Mesenteric fat pad (tissue), 1 donor: ENCODE data around the gene PRM3. TPM values are rescaled to one million over a fixed set of nuclear protein-coding genes. Genes with fewer than 3 reads are reported as not detected.
A peak's percentile ranks its signal among the peaks of the same experiment; 100 is the strongest.

Experiments
- DNase-seq: peaks from one replicate; pipeline ENCODE4 v3.0.0-alpha.2; 2020; ENCODE audit warnings: low spot score
- total RNA-seq: library from RNA; stranded (reverse); fragmentation: NEBNext Ultra II Directional; extraction: Animal tissue kit (Norgen Biotek cat#: 25700); gene quantifications from one replicate; pipeline ENCODE4 v1.2.1, GENCODE V29; 2021
- donor health status: DM: yes; HTN: yes; CAD: no.

The PRM3 gene
- total RNA-seq, 1 donor from 2014 or later: not detected

DNA sequence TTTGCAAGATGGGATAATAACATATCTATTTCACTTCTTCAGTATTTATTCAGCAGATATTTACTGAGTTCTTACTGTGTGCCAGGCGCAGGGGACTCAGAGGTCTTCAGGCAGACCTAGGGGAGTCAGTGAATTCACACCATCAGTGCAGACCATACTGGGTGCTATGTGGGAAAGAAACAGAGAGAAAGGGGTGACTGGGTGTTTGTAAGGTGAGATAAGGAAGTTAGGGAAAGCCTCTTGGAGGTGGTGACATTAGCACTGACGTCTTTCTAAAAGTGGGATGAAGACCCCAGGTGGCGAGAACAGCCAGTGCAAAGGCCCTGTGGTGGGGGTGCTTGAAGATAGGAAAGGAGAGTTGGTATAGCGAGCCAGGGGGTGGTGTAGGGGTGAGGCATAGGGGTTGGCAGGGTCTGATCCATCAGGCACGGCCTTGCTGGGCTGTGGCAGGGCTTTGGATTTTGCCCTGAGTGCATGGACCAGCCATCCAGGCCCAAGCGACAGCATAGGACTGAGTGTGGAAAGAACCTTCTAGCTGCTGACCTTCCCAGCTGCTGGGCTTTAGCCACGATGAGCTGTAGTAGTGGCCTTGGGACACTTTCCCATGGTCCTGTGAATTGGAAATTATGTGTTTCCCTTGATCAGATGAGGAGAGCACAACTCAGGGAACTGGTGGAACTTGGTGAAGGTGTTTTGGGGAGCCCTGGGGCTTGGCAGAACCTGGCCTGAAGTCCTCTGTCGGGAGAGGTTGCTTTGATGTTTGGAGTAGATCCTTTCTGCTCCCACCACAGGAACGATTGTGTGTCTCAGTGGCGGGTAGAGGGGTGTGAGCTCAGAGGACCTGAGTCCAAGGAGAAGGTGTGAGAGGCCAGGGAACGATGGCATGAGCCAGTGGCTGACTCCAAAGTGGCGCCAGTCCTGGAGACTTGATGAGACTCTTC is 13.5 kb downstream of the PRM3 start:
- no peak for DNase-seq

DNA sequence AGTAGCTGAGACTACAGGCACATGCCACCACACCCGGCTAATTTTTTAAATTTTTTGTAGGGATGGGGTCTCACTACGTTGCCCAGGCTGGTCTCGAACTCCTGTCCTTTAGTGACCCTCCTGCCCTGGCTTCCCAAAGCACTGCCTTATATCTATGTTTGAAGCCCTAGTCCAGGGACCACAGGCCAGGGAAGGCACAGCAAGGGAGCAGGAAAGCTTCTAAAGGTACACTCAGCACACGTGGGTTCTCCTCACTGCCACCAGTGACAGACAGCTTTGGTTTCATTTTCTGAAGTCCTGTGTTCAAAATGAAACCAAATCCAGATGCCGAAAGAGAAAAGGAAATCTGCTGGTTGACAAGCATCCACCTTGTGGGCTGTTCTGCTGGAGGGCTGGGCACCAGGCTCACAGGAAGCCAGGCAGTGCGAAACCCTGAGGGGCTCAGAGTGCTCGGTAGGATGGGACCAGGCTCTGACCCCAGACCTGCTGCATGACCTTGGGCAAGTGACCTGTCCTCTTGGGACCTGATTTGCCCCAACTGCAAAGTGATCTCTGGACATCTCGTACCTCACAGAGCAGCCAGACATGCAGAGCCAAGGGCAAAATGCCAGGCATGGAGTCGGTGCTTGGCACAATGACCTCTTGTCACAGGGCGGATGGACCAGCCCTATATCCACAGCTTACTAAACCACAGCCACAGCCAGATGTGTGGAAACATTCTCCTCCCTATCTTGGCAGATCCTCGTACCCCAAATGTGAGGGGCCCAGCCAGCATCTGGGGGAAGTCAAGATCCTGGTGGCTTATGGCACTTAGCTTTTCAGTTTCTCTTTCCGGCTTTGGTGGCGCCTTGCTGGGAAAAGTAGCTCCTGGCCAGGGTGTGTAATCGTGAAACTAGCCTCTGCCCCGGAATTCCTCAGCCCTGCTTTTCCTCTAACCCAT is 14.6 kb downstream of the PRM3 start:
- no peak for DNase-seq

DNA sequence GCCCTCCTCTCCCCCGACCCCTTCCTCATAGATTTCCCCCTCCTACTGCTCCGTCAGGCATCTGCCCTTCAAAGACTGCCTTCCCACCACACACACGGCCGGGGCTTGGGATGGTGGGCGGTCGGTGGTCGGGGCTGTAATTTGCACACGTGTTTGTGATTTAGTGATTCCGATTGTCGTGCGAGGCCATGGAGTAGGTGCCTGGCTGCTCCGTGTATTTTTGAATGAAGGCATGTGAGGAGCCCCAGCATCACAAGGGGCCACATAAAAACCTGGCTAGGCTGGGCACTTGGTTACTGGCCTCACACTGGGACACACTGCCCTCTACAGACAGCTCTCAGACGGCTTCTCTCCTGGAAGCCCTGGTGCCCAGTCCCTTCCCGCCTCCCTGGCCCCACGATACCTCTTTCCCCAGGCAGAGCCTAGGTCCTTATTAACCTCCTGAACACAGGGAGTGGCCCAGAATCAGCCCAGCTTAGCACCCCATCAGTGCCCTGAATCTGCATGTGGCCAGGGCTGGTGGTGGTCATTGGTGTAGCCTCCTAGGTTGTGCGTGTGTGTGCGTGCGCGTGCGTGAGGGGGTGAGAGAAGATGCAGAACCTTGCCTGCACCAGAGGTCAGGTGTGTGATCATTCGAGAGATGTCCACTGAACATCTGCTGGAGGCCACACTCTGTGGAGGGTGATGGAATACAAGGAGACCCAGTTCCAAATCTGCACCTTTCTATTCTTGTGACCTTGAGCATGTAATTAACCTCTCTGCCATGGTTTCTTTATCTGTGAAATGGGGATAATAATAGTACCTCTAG is 16.1 kb downstream of the PRM3 start:
- DNase-seq: no peak

DNA sequence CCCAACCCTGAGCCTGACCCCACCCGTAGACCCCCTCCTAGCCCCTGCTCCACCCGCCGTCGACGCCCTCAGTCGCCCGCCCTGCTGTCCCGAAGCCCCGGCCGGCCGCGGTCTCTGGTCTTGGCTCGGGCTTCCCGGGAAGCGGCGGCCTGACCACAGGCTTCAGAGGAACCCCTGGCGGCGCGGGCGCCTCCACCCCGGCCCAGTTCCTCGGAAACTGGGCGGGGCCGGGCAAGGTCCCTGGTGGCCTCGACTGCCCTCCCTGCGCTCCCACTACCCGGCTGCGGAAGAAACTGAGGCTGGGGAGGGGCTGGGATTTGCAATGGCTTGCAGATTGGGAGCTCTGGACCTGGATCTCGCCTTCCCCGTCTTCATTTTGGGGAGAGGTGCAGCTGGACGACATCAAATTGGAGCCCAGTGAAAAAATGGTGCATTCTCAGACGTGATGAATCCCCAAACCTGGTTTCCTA is 16.7 kb downstream of the PRM3 start:
- no peak for DNase-seq

DNA sequence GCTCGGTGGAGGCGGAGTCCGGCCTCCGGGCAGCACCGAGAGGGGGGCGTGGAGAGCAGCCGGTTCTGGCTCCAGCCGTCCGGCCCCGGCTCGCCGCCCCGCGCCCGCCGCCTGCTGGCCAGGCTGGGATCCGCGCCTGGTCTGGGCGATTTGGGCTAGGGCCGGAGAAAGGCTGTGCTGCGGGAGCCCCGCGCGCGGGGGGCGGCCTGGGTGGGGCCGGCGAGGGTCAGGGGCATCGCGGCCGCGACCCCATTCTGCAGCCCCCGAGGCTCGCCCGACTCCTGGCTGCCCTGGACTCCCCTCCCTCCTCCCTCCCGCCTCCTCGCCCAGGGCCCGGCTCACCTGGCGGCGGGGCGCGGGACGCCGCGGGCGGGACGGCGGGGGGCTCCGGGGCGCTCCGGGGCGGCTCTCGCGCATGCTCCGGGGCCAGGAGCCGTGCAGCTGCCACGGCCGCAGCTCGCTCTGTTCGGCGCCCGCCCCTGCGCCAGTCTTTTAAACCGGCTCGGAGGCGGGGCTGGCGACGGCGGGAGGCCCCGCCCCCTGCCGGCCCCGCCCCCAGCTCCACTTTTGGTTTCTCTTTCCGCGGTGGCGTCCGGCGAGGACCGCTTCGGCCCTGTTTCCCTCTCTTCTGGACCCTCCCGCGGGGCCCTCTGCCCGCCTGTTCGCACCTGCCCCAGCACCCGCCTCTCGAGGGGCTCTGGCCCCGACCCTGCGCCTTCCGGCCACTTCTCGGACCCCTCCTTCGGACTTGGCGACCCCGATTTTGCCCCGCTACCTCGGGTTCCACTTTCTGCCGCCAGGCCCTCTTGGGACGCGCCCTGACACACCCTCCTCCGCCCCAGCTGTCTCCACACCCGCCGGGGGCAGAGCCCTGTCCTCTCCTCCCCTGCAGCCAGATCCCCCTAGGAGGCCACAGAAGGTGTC is 17.4 kb downstream of the PRM3 start, which contains the start of gene SOCS1:
TSS of gene SOCS1 (minus strand) at position 468 of the 924 bp plus-strand sequence. CDS start 726 bp downstream, outside the sequence.
- peak; percentile 96 for DNase-seq

DNA sequence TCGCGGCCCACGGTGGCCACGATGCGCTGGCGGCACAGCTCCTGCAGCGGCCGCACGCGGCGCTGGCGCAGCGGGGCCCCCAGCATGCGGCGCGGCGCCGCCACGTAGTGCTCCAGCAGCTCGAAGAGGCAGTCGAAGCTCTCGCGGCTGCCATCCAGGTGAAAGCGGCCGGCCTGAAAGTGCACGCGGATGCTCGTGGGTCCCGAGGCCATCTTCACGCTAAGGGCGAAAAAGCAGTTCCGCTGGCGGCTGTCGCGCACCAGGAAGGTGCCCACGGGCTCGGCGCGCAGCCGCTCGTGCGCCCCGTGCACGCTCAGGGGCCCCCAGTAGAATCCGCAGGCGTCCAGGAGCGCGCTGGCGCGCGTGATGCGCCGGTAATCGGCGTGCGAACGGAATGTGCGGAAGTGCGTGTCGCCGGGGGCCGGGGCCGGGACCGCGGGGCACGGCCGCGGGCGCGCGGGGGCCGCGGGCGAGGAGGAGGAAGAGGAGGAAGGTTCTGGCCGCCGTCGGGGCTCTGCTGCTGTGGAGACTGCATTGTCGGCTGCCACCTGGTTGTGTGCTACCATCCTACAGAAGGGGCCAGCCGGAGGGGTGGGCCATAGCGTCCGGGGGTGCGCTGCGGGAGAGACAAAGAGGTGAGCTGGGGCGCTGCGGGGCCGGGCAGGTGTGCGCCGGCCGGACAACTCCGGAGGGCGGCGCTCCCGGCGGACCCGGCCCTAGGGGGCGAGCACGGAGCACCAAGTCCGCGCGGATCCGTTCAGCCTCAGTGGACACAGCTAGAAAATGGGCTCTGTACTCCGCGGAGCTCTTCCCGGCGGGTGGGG is 18.3 kb downstream of the PRM3 start:
- no peak for DNase-seq

DNA sequence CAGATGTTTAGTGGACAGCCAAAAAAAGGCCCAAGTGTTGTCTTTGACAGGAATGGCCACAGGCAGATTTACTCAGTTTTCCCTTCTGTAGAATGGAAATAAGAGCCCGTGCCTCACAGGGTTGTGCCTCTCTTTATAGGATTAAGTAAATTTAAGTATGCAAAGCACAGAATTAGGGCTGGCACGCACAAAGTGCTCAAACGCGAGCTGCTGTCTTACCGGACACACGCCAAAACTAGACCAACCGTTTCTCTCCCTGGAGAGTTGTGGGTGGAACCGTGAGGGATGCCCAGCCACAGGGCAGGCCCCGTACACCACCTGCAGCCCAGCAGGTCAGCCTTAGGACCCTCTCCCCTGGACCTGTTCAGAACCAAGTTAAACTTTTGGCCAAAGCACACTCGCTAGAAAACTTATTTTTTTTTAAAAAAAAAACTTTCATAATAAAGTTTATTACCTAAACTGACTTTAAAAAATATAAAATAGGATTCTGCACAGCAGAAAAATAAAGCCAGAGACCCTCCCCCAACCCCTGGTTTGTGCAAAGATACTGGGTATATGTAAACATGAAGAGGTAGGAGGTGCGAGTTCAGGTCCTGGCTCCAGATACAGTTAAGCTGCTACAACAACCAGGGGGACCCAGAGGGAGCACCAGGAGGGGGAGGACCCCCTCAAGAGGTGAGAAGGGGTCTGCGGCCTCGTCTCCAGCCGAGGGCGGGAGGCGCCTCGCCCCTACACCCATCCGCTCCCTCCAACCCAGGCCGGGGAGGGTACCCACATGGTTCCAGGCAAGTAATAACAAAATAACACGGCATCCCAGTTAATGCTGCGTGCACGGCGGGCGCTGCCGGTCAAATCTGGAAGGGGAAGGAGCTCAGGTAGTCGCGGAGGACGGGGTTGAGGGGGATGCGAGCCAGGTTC is 19.2 kb downstream of the PRM3 start:
- no peak for DNase-seq

DNA sequence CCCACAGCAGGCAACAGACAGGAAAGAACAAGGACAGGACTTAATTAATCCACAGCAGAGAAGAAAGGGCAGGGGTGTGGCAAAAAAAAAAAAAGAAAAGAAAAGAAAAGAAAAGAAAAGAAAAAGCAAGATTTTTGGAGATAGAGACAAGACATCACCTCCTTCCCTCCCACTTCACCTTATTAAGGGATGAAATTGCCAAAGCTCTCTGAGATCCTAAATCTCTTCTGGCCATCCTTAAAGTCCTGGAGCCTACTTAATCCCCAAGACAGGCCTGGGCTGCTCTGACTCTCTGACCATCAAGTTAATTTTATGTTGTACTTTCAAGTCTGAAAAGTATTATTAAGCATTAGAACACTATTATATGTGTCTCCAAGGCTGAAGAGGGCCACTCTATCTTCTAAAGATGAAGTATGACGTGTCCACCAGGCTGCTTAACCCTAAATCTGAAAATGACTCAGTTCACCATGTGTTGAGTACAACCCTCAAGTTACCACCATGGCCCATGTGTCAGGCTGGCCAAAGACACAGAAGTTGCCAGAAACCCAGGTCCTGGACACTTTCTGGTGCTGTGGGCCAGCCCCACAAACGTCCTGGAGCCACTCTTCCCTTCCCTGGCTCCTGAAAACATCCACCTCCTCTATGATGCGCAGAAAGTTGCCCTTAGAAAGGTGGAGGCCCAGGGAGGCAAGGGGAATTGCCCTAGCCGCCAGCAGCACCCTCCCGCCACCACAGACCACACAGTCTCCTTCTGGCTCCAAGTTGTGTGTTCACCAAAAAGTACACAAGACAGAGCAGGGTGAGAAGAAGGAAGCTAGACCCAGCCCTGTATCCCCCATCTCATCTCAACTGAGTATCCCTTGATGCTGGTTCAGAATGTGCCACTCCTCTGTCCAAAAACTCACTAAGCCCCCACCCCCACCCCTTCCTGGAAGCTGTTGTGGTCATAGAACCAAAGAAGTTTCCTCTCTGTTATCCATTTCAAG is 20.1 kb downstream of the PRM3 start:
- no peak for DNase-seq

DNA sequence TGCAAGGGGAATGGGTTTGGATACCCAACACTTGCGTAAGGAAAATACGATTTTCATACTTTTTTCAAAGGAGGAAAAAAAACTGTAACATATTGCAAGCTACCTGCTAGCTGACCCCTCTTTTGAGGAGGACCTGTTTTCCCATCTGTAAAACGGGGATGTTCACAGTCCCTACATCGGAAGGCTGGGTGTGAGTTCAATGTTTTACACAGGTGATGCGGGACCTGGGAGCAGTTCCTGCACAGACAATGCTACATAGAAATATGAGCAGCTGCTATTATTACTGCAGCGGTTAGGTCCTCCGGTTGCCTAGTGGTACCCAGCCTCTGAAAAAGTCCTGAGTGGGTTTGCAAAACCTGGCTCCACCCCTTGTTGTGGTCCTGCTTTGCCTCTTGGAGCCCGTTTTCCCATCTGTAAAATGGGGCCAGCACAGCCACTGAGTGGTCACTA is 20.9 kb downstream of the PRM3 start:
- no peak for DNase-seq

DNA sequence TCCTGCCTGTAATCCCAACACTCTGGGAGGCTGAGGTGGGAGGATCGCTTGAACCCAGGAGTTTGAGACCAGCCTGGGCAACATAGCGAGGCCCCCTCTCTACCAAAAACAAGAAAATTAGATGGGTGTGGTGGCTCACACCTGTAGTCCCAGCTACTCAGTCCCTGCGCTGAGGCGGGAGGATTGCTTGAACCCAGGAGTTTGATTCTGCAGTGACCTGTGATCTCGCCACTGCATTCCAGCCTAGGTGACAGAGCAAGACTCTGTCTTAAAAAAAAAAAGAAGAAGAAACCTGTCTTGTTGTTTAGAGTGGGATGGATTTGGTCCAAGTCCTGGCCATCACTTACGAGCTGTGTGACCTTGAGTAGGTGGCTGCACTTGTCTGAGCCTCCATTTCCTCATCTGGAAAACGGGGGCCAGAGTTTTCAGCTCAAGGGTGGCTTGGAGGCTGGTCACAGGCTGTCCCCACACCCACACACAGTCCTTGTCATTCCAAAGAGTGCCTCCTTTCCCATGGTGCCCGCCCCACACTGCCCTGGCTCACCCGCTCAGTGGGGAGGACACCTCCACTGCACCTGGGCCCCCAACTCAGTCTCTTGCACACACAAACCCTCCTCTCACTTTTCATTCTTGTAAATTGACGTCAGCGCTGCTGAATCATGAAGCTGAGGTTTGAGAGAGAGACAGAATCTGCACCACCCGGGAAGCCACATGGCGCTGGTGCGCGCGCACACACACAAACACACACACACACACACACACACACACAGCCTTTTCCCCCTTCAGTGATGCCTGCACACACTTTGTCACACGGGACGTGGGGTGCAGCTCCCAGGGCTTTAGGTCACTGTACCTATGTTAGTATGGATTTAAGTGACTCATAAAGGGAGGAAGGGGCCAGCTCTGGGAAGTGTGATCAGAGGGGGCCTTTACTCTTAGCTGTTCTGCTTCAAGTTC is 21.6 kb downstream of the PRM3 start:
- DNase-seq: no peak

DNA sequence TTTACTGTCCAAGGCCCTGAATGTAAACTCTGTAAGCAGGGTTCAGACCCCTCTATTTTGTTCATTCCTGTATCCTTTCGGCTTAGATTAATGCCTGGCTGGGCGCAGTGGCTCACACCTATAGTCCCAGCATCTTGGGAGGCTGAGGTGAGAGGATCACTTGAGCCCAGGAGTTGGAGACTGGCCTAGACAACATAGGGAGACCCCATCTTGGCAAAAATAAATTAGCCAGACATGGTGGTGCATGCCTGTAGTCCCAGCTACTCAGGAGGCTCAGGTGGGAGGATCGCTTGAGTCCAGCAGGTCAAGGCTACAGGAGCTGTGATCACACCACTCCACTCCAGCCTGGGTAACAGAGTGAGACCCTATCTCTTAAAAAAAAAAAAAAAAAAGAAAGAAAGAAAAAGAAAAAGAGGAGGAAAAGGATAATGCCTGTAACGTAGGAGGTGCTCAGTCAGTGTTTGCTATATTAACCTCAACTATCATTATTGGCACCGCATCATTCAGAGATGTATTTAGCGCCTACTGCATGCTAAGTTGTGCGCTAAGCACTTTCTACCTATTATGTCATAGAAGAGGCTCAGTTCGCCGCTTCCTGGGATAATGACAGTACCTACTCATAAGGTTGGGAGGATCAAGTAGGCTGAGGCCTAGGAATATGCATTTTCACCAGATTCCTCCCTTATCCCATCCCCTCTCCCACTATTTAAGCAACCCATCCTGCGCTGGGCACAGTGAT is 22.5 kb downstream of the PRM3 start:
- no peak for DNase-seq

DNA sequence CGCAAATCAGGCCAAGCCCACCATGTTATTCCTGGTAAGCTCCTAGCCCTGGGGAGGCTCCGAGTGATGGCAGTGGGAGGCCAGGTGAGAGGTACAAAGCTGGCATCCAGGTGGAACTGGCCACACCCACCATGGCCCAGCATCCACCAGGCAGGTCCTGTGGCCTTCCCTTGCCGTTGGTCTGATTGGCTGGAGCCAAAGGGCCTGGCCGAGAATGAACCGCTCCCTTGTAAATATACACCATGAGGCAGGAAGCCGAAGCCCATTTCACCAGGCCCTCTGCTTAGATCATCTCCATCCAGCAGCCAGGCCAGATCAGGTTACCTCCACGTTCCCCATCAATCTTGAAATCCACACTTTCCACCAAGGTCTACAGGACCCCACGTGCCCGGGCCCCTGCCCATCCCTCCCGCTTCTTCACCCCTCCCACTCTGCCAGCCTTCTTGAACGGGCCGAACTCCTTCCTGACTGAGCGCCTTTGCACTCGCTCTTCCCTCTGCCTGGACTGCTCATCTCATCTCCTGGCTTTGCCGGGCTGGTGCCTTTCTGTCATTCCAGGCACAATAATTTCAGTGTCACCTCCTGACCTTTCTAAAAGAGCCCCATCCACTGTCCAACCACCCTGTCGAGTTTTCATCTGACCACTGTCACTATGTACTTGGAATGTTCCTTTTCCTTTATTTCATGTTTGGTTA is 23.2 kb downstream of the PRM3 start:
- DNase-seq: no peak

DNA sequence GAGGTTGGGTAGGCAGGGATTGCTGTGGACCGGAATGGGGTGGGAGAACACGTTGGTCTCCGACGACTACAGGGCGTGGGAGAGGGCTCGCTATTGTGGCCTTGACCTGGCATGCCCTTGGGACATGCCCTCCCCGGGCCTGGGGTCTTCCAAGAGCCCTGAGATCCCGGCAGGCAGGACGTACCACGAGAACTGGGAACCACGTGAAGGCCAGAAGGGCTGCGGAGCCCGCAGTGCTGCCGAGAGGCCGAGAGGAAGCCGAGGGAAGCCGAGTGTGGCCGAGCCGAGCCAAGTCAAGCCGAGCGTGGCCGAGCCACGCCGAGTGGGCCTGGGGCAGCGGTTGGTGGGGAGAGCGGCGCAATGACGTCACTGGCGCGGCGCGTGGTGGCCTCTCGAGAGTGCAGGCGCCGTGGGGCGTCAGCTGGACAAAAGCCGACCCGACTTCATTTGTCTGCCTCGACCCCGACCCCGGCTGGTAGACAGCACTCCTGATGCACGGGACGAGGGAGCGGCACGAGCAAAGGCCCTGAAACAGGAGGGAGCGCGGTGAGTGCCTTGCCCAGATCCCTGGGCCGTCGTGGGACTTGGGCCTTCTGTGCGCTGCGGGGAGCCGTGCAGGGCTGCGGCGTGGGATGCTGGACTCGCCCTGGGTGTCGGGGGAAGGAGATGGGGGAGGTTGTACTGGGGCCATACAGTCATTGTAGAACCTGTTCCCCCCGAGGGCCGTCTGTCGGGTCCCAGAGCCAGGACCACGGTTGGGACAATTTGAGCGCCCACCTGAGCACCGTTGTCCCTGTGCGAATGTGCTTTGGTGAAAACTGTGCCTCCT is 24.0 kb downstream of the PRM3 start:
- no peak for DNase-seq
